Muscle layer of duodenum (tissue), 2 donors: ENCODE results near the gene NOTCH2.

ENCODE experiments used
- H3K27ac ChIP-seq: one replicate; pipeline ENCODE4 v1.7.0; 2013; ENCODE audit warnings: mild to moderate bottlenecking, low read length
- H3K27me3 ChIP-seq: one replicate; pipeline ENCODE4 v1.7.0; 2013; ENCODE audit warnings: low read depth, mild to moderate bottlenecking, control low read depth, low read length
- H3K36me3 ChIP-seq, 2 donors: one replicate each; pipeline ENCODE4 v1.7.0; 2013; ENCODE audit warnings: low read length in 2 of 2, control low read depth in 1 of 2, mild to moderate bottlenecking in 1 of 2; ENCODE audit not compliant: insufficient read depth in 2 of 2, control insufficient read depth in 1 of 2
- H3K4me1 ChIP-seq, 2 donors: one replicate each; pipeline ENCODE4 v1.7.0; 2013; ENCODE audit warnings: low read length in 2 of 2, mild to moderate bottlenecking in 2 of 2, control low read depth in 1 of 2, moderate library complexity in 1 of 2; ENCODE audit not compliant: insufficient read depth in 2 of 2, control insufficient read depth in 1 of 2
- H3K4me3 ChIP-seq, 2 donors: one replicate each; pipeline ENCODE4 v1.7.0; 2013; ENCODE audit warnings: low read length in 2 of 2, low read depth in 1 of 2, mild to moderate bottlenecking in 1 of 2
- H3K9me3 ChIP-seq, 2 donors: one replicate each; pipeline ENCODE4 v1.7.0; 2013; ENCODE audit warnings: low read length in 2 of 2, control low read depth in 1 of 2, mild to moderate bottlenecking in 1 of 2; ENCODE audit not compliant: control insufficient read depth in 1 of 2
- donor health status: healthy.

NOTCH2 gene

GRCh38 chr1:119968068-119968492 is 101.4 kb downstream of the NOTCH2 start:
- no peak overlapping the region for H3K4me3 ChIP-seq
- H3K27ac ChIP-seq = no peak overlapping the region
- no peaks in the 10 kb centered on the region for H3K9me3 ChIP-seq
- H3K36me3 ChIP-seq = peaks cover 46 to 53% of the 10 kb centered on the region in 2 donors
- peaks cover 0 to 23% of the 10 kb centered on the region in 2 donors for H3K4me1 ChIP-seq
- no peaks in the 10 kb centered on the region for H3K27me3 ChIP-seq

DNA sequence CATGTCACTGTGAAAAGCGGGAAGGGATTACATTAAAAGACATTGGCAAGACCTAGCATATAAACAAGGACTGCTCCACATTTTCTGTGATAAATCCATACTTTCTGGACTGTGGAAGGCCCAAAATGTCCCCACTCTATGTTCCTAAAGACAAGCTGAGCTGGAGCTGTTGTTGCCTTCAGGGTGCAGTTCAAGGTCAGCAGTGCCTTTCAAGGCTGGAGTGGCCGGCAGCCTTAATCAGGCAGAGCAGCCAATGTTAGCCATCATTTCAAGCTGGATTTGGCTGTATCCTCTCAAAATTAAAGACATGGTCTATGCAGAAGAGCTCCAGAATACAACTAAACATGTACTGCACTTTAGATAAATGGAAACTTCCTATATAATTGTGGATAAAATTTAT is 102.8 kb downstream of the NOTCH2 start:
- peaks cover 0 to 23% of the 10 kb centered on the region in 2 donors for H3K4me1 ChIP-seq
- H3K9me3 ChIP-seq = no peaks in the 10 kb centered on the region
- peaks cover 55 to 63% of the 10 kb centered on the region in 2 donors for H3K36me3 ChIP-seq
- no peak overlapping the region for H3K4me3 ChIP-seq
- no peak overlapping the region for H3K27ac ChIP-seq
- H3K27me3 ChIP-seq = no peaks in the 10 kb centered on the region

GRCh38 chr1:119966020-119966419 is 103.4 kb downstream of the NOTCH2 start:
- peaks cover 0 to 23% of the 10 kb centered on the region in 2 donors for H3K4me1 ChIP-seq

DNA sequence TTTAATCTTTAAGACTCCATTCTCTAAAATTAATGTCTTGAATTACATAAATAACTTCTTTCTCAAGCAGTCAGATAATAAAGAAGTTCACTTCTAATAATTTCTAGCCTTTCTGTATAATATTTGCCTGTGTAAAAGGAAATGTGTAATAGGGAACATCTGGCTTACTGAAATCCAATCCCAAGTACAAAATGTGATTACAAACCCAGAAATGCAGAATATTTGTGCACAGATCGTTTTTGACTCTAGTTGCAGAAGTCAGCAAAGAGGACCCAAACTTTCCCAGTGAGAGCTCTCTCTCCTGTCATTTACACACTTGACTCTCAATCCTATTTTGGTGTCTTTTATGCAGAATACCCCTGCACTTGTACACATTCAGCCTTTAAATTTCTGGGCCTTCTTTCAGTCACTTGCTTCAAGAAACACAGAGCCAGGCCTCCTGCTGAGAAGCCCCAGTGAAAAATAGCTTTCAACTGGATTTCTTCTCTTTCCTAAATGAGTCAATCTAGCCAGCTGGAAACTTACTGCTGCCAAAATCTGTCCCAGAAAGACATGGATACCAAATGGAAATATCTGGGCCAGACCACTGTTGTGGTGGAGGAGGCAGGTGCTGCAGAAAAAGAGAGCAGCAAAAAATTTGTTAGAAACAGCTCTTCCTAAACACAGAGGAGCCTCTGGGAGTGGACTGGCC is 104.6 kb downstream of the NOTCH2 start:
- no peak overlapping the region for H3K27ac ChIP-seq
- no peaks in the 10 kb centered on the region for H3K27me3 ChIP-seq
- peaks cover 0 to 28% of the 10 kb centered on the region in 2 donors for H3K4me1 ChIP-seq
- no peak overlapping the region for H3K4me3 ChIP-seq
- H3K36me3 ChIP-seq = peaks cover 55 to 61% of the 10 kb centered on the region in 2 donors
- no peaks in the 10 kb centered on the region for H3K9me3 ChIP-seq

More at GRCh38 chr1:119966020-119966419, 103.4 kb downstream of the NOTCH2 start:
- Histone ChIP-seq H3K4me3 (no peak overlapping the region), H3K36me3 (peaks cover 55 to 61% of the 10 kb centered on the region in 2 donors), H3K9me3 (no peaks in the 10 kb centered on the region), H3K27me3 (no peaks in the 10 kb centered on the region), H3K27ac (no peak overlapping the region)

GRCh38 chr1:119962296-119962968 is 107.0 kb downstream of the NOTCH2 start:
- Histone ChIP-seq H3K9me3 (no peaks in the 10 kb centered on the region), H3K36me3 (peaks cover 43 to 50% of the 10 kb centered on the region in 2 donors), H3K27ac (no peak overlapping the region), H3K4me1 (peaks cover 0 to 23% of the 10 kb centered on the region in 2 donors), H3K4me3 (no peak overlapping the region), H3K27me3 (no peaks in the 10 kb centered on the region)

DNA sequence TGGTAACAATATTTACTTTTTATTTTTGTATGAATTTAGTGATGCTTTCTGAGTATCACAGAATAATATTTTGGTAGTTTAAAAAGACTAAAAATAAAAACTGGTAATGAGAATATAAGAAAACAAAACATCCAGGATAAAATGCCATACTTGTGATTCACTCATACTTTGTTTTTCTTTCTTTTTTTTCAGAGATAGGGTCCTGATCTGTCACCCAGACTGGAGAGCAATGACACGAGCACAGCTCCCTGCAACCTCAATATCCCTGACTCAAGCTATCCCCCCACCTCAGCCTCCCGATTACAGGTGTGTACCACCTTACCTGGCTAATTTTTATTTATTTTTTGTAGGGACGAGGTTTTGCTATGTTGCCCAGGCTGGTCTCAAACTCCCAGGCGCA is 109.0 kb downstream of the NOTCH2 start:
- Histone ChIP-seq H3K27me3 (no peaks in the 10 kb centered on the region), H3K27ac (no peak overlapping the region), H3K4me1 (peaks cover 0 to 14% of the 10 kb centered on the region in 2 donors), H3K36me3 (peaks cover 25 to 37% of the 10 kb centered on the region in 2 donors), H3K9me3 (no peaks in the 10 kb centered on the region), H3K4me3 (no peak overlapping the region)

DNA sequence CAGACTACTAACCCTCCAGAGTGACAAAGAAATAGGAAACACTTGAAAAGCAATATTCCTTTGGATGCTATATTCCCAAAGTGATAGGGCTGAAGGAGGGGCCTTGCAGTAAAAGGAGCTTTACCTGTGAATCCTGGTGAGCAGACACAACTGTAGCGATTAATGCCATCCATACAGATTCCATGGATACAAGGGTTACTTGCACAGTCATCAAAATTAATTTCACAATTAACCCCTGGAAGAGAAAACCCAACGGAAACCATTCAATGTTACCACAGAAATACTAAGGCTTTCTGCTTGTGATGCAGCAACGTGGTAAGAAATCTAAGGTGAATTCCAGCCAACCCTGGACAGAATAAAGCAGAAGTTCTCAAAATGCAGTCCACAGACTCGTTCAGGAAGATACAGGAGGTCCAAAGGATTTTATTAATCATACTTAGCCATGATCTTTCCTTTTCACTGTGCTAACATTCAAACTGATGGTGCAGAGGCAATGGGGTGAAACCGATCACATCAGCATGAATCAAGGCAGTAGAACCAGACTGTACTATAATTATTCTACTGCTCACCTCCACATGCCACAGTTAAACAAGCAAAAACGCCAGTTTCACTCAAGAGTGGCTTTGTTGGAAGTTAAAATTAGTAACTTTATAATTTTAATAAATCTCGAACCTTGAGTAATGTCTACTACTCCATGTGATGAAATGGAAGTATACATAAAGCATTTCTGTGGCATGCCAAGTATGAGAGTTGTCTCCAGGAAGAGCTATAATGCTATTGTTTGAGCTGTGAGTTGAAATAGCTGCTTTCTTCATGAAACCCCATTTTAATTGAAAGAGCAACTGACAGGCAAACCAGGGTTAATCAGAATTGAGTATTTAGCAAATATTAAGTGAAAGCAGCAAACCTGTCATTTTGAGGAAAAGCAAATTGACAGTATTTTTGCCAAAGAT is 109.9 kb downstream of the NOTCH2 start:
- Histone ChIP-seq H3K27ac (no peak overlapping the region), H3K27me3 (no peaks in the 10 kb centered on the region), H3K4me1 (peaks cover 0 to 5% of the 10 kb centered on the region in 2 donors)

GRCh38 chr1:119958223-119958622 is 111.2 kb downstream of the NOTCH2 start:
- H3K27me3 ChIP-seq = no peaks in the 10 kb centered on the region
- no peaks in the 10 kb centered on the region for H3K9me3 ChIP-seq
- no peak overlapping the region for H3K27ac ChIP-seq
- peaks cover 0 to 5% of the 10 kb centered on the region in 2 donors for H3K4me1 ChIP-seq
- peaks cover 29 to 44% of the 10 kb centered on the region in 2 donors for H3K36me3 ChIP-seq
- no peak overlapping the region for H3K4me3 ChIP-seq

More for the DNA sequence above, 109.9 kb downstream of the NOTCH2 start:
- peaks cover 26 to 39% of the 10 kb centered on the region in 2 donors for H3K36me3 ChIP-seq
- H3K9me3 ChIP-seq = no peaks in the 10 kb centered on the region
- no peak overlapping the region for H3K4me3 ChIP-seq

DNA sequence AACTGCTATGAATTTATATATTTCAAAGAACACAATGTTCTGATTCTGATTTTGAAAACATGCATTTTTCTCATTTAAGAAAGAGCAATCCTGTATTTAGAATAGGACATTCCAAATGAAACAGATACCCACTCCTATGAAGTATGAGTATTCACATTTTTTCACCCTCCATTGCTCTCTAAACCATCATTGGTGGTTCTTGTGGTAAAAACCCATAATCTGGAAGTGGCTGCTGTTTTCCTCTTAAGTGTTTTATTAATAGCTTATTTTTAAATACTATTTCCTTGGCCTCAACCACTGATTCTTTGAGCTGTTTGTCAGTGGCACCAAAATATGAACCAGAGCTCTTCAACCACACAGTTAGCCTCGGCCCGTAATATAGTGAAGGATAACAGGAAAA is 113.2 kb downstream of the NOTCH2 start:
- H3K27ac ChIP-seq = no peak overlapping the region
- H3K36me3 ChIP-seq = peaks cover 27 to 45% of the 10 kb centered on the region in 2 donors
- H3K4me1 ChIP-seq = peaks cover 0 to 5% of the 10 kb centered on the region in 2 donors

GRCh38 chr1:119954476-119955422 is 114.7 kb downstream of the NOTCH2 start:
- Histone ChIP-seq H3K9me3 (no peaks in the 10 kb centered on the region), H3K27me3 (no peaks in the 10 kb centered on the region), H3K36me3 (peaks cover 38 to 61% of the 10 kb centered on the region in 2 donors), H3K4me3 (no peak overlapping the region), H3K27ac (no peak overlapping the region), H3K4me1 (peaks cover 0 to under 1% of the 10 kb centered on the region in 2 donors)

More for the DNA sequence above, 113.2 kb downstream of the NOTCH2 start:
- Histone ChIP-seq H3K27me3 (no peaks in the 10 kb centered on the region), H3K4me3 (no peak overlapping the region), H3K9me3 (no peaks in the 10 kb centered on the region)
